ENCODE data around the gene TEX28.
"Not testable (repeated sequence)": the region's sequence is repeated elsewhere in the genome, so short reads cannot be mapped to it uniquely, and the experiment has no call there.

Gene TEX28

DNA sequence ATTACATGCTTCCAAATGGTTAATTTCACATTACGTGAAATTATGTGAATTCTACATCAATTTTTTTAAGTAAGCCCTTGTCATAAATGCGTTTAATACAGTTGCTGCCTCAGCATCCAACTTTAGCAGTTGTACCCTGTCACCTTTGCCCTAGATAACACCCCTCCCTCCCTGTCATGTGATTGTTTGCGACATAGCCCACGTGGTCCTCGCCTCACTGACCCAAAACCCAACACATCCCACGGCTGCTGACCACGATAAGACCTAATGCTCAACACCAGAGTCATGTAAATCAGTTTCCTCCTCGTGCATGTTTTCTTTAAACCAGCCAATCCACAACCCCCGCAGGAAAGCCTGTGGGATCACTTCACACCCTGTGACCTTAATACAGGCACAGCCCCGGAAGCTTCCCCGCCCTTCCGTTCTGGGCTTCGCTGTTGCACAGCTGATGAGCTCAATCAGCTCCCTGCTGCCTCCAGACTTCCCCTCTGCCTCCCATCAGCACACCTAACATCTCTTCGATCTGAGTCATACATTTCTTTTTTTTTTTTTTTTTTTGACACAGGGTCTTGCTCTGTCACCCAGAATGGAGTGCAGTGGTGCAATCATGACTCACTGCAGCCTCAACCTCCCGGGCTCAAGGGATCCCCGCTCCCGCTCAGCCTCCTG is 47.4 kb downstream of the TEX28 start:
- DNase-seq (ENCODE audit: low read depth, low spot score), result not testable (repeated sequence)

DNA sequence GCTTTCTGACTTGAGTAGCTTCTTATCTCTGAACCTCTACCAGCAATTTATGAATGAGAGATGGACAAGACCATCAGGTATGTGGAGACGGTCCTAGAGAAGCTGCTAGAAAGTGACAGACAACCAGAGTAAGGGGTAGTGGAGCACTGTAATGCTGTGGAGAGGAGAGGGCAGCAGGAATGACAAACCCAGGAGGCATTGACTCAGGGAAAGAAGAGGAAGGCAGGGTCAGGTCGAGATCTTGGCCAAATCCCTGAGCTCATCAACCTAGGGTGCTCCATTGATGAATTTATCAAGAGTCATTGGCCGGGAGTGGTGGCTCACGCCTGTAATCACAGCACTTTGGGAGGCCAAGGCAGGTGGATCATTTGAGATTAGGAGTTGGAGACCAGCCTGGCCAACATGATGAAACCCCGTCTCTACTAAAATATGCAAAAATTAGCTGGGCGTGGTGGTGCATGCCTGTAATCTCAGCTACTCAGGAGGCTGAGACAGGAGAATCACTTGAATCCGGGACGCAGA is 54.9 kb downstream of the TEX28 start:
- DNase-seq (ENCODE audit: low read depth, low spot score), result not testable (repeated sequence)

DNA sequence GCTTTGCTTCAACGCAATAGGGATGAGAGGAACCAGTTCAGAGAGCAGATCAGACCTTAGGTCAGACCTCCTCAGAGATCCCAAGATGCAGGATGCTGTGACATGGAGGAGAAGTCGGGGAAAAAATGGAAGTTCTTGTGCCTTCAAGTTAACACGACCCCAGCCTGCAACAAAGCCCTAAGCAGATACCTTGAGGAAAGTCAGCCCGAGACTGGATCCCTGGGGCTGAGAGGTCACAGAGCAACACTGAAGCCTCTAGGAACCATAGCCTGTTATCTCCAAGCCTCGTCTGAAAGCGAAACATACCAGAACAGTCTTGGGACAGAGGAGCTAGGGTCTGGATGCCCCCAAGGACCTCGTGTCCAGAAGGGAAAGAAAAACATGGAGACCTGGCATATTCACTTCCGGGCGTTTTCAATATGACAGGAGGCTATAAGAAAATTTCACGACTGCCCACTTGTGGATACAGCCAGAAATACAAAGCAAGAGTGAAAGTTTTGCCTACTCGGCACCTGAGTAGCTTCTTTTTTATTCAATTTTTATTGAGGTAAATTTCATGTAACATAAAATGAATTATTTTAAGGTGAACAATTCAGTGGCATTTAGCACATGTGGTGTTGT is 55.9 kb downstream of the TEX28 start:
- not testable (repeated sequence) for DNase-seq (ENCODE audit: low read depth, low spot score)

DNA sequence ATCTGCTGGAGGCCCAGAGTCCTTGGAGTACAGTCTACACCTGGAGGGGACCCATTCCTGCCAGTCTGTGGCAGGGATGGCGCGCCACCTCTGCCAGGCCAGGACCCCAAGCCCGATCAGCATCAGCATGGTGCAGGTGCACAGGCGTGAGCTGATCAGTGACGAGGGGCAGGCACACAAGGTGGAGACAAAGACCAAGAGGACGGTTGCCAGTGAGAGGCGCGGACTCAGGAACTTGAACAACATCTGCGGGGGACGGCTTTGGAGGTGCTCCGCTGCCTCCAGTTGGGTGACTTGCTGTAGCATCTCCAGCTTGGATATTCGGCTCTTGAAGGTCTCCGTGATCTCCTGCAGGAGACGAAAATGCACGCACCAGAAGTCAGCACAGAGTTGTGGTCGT is 61.3 kb downstream of the TEX28 start:
- DNase-seq (ENCODE audit: low read depth, low spot score), result not testable (repeated sequence)

DNA sequence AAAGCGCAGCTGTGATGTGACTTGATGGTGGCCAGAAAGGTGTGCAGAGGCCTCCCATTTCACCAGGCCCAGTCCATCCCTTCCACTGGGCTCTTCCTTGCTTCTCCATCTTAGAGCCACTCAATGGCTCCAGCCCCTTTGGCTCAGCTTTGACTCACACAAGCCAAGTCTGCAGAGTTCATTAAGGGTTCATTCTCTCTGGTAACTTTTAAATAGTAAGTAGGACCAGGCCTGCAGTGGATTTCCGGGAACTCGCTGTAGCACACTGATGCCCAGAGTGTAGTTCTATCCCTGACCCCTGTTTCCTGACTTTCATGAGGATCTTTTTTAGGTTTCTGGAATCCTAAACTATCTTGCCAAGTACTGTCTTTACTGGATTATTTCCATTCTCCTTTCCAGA is 63.5 kb downstream of the TEX28 start:
- DNase-seq (ENCODE audit: low read depth, low spot score), result not testable (repeated sequence)

DNA sequence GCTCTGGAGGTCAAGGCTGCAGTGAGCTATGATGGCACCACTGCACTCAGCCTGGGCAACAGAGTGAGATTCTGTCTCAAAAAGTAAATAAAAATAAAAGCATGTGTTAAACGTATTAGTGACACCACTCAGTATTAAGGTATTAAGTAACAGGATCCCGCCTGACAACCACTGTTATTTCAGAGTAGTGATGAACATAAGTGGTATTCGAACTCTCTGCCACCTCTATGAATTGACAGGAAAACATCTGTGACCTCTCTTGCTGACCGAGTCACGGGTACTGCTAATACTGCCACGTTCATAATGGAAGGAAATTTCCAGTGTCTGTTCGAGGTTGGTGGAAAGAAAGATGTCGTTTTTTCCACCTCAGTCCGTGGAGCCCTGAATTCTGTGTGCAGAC is 68.2 kb downstream of the TEX28 start:
- not testable (repeated sequence) for DNase-seq (ENCODE audit: low read depth, low spot score)

DNA sequence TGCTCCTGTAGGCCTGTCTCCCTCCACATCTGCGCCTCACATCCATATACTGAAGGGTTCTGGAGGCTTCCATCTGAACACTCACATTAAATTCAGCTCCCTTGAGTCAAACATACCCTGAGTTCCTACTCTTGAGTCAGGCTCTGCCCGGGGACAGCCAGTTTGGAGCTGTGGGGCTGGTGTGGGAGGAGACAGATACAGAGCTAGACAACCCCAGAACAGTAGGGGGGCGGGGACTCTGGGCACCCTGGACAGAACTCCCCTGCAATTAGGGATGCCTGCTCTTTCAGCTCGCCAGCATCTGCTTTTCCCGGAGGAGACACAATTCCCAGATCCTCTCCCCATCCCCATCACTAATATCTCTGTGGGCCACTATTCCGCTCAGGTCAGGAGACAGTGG is 69.6 kb downstream of the TEX28 start:
- not testable (repeated sequence) for DNase-seq (ENCODE audit: low read depth, low spot score)
